ENCODE data around the gene NUP153. TPM values are rescaled to one million over a fixed set of nuclear protein-coding genes. Genes with fewer than 3 reads are reported as not detected.

The NUP153 gene
- total and polyA plus RNA-seq, 10 of the 15 experiments (the other 5 are each of a cell fraction or from before 2014, with no cell fraction given) = 13.9 to 77.7 (median 56.2) TPM

DNA sequence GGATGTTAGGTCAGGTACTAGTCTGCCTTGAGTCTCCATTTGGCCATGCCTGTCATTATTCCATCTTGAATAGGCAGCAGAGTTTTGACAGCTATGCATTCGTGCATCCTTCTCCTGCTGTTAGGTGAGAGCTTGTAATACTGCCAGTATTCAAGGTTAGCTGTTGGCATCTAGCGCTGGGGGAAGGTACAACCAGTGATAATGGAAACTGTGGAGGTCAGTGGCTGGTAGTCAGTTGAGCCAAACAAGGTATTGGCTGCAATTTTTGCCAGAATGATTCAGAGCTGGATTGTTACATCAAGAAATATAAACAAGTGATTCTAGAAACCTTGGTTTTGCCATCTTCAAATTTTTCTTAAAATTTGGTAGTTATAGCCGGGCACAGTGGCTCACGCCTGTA, 100.1 kb downstream of the NUP153 start (continued):
- TF ChIP-seq KAT2A (conservative IDR thresholded peaks at IDR 0.05; ENCODE audit: control insufficient read depth, low read depth, low read length) (no peak), SIX5 (IDR thresholded peaks at IDR 0.05; ENCODE audit: low read depth, low read length, severe bottlenecking) (no peak), ZBTB4 (CRISPR knock-in tag; IDR thresholded peaks at IDR 0.05) (no peak), RBBP5 (conservative IDR thresholded peaks at IDR 0.05) (no peak), HDAC6 (IDR thresholded peaks at IDR 0.05; ENCODE audit: unreplicated experiment) (no peak)

- no peak overlapping the region for H3K9ac ChIP-seq (ENCODE audit: control insufficient read depth, insufficient read depth, low read length)
- no peak for DNase-seq (ENCODE audit: low read depth, low spot score)
- ChIA-PET RAD21 (ENCODE audit: unreplicated experiment) (interaction anchor here (0.8 to 1.2 kb wide), 4 partner anchors 11 to 140 kb away, joined by 3 read pairs; no protein-coding TSS in a partner anchor), CTCF (interaction anchor here (0.9 to 1.3 kb wide), 3 partner anchors 25 to 99 kb away, joined by 3 to 4 read pairs (median 4); no protein-coding TSS in a partner anchor), POLR2A (interaction anchor here (1.2 to 1.4 kb wide), 2 partner anchors 9 to 101 kb away, joined by 3 to 6 read pairs; no protein-coding TSS in a partner anchor), SMC1A (ENCODE audit: uncharacterized antibody, unreplicated experiment) (interaction anchor here (0.7 to 3.2 kb wide), 8 partner anchors 8 to 213 kb away, joined by 3 to 12 read pairs (median 4); no protein-coding TSS in a partner anchor)
- H3K36me3 ChIP-seq (ENCODE audit: control insufficient read depth in 2 of 2, insufficient read depth in 2 of 2, low read length in 1 of 2) = no peaks in the 10 kb centered on the region; a peak in 1 of 4 replicates
- H3K4me1 ChIP-seq (ENCODE audit: control insufficient read depth, insufficient read depth, low read length) = no peaks in the 10 kb centered on the region; the same call in 1 of the 2 replicates
- no peak overlapping the region for H3K4me2 ChIP-seq (ENCODE audit: control insufficient read depth, insufficient read depth)
- peaks cover 5% of the 10 kb centered on the region for H3K79me2 ChIP-seq (ENCODE audit: control insufficient read depth, insufficient read depth, low read length)
- no TSS peak for BruUV-seq (replicated peaks)
- no peak for FAIRE-seq
- H2AFZ ChIP-seq (ENCODE audit: control insufficient read depth, low read depth, low read length) = no peak overlapping the region
- H3K9me3 ChIP-seq (replicated peaks; ENCODE audit: control insufficient read depth, insufficient read depth, low read length) = no peaks in the 10 kb centered on the region
- H4K20me1 ChIP-seq (ENCODE audit: control insufficient read depth, insufficient read depth) = no peaks in the 10 kb centered on the region
- intact Hi-C loops (cut with micrococcal nuclease; ENCODE audit: unreplicated experiment) = no loop called here
- 0% methylated on average over 1 of the region's 1 CpG for WGBS (ENCODE audit: insufficient coverage, insufficient replicate concordance, low lambda C conversion rate, missing lambda C conversion rate)
- H3K4me3 ChIP-seq = no peak overlapping the region
- H3K27me3 ChIP-seq (replicated peaks in 1 of 2; ENCODE audit: control insufficient read depth in 2 of 2, insufficient read depth in 2 of 2, low read length in 1 of 2) = no peaks in the 10 kb centered on the region
- in situ Hi-C loops (cut with MboI) = no loop called here
- H3K27ac ChIP-seq (ENCODE audit: control insufficient read depth, insufficient read depth) = no peak overlapping the region
- no peak for ATAC-seq
- TF ChIP-seq FOXK2 (IDR thresholded peaks at IDR 0.05) (no peak), BRCA1 (IDR thresholded peaks at IDR 0.05; ENCODE audit: low read depth, low read length) (no peak), HDAC6 (IDR thresholded peaks at IDR 0.05; ENCODE audit: unreplicated experiment) (no peak), NR2C2 (IDR thresholded peaks at IDR 0.05; ENCODE audit: borderline replicate concordance, control insufficient read depth, insufficient read length, low read depth) (no peak), KAT2A (conservative IDR thresholded peaks at IDR 0.05; ENCODE audit: control insufficient read depth, low read depth, low read length) (no peak)
- TF ChIP-seq, protein P1, sequence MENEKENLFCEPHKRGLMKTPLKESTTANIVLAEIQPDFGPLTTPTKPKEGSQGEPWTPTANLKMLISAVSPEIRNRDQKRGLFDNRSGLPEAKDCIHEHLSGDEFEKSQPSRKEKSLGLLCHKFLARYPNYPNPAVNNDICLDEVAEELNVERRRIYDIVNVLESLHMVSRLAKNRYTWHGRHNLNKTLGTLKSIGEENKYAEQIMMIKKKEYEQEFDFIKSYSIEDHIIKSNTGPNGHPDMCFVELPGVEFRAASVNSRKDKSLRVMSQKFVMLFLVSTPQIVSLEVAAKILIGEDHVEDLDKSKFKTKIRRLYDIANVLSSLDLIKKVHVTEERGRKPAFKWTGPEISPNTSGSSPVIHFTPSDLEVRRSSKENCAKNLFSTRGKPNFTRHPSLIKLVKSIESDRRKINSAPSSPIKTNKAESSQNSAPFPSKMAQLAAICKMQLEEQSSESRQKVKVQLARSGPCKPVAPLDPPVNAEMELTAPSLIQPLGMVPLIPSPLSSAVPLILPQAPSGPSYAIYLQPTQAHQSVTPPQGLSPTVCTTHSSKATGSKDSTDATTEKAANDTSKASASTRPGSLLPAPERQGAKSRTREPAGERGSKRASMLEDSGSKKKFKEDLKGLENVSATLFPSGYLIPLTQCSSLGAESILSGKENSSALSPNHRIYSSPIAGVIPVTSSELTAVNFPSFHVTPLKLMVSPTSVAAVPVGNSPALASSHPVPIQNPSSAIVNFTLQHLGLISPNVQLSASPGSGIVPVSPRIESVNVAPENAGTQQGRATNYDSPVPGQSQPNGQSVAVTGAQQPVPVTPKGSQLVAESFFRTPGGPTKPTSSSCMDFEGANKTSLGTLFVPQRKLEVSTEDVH (IDR thresholded peaks at IDR 0.05; ENCODE audit: low read depth, partially characterized antibody) = no peak
- TF ChIP-seq, protein P2, sequence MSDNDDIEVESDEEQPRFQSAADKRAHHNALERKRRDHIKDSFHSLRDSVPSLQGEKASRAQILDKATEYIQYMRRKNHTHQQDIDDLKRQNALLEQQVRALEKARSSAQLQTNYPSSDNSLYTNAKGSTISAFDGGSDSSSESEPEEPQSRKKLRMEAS (IDR thresholded peaks at IDR 0.05; ENCODE audit: low read depth, low read length) = no peak
Measured at GRCh38 chr6:17602888-17603287, 103.8 kb downstream of the NUP153 start.

Measured in GM12878 (cell line).